Nephron progenitor cell (in vitro differentiated cells): ENCODE data around the gene CIBAR2.

Experiments used
- DNase-seq: peaks from one replicate; pipeline ENCODE4 v3.0.0; 2021
- H3K27ac Mint-ChIP-seq: 2 replicates; pipeline ENCODE4 v1.8.0; 2021; ENCODE audit warnings: mild to moderate bottlenecking, moderate library complexity, mixed read lengths
- H3K27me3 Mint-ChIP-seq: 2 replicates; pipeline ENCODE4 v1.8.0; 2021; ENCODE audit warnings: mild to moderate bottlenecking, low read depth, mixed read lengths; ENCODE audit not compliant: poor library complexity
- H3K36me3 Mint-ChIP-seq: 2 replicates; pipeline ENCODE4 v1.8.0; 2021; ENCODE audit warnings: low read depth, mixed read lengths
- H3K4me1 Mint-ChIP-seq: 2 replicates; pipeline ENCODE4 v1.8.0; 2021; ENCODE audit warnings: mixed read lengths
- H3K4me3 Mint-ChIP-seq: 2 replicates; pipeline ENCODE4 v1.8.0; 2021; ENCODE audit warnings: mild to moderate bottlenecking, moderate library complexity, mixed read lengths
- H3K9me3 Mint-ChIP-seq: 2 replicates; pipeline ENCODE4 v1.8.0; 2021; ENCODE audit warnings: mild to moderate bottlenecking, moderate library complexity, mixed read lengths
- TF ChIP-seq, protein P1 (sequence below): fragments of 200-600 bp; sonication (generic); IDR thresholded peaks from 2 replicates; pipeline ENCODE4 v1.5.0; 2021; ENCODE audit warnings: antibody characterized with exemption

The CIBAR2 gene

DNA sequence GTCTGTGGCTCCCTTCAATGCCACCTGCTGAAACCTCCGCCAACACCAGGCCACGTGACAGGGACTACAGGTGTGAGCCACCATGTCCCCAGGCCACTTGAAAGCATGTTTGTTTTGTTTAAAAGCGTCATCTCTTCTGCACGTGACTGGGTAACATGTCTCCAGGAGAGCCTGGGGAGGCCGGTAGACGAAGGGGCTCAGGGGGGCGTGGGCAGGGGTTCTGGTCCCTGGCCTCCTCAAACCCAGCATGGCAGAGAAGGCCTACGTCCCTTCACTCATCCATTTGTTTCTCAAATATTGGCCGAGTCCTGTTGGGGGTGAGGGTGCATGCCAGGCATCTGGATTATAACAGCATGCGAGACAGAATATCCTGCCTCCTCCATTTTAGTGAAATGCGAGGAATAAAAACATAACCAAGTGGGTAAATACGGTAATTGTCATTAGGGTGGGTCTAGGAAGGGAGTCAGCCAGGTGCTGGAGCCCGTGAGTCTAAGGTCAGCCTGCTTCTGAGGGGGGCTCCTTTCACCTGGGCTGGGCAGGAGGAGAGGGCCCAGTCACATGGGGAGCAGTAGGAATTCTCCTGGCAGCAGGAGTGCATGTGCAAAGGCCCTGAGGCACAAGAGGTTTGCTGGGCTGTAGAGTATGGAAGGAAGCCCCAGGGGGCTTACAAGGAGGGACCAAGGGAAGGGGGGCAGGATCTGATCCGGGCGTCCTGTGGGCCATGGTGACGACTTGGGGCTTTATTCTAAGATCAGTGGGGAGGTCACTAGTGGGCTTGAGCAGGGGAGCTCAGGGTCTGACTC lies 26.8 kb upstream of the CIBAR2 start:
- DNase-seq, result no peak
- peaks cover 3% of the 10 kb centered on the region for H3K27me3 Mint-ChIP-seq
- H3K9me3 Mint-ChIP-seq, result no peaks in the 10 kb centered on the region
- no peak overlapping the region for H3K4me3 Mint-ChIP-seq
- no peaks in the 10 kb centered on the region for H3K36me3 Mint-ChIP-seq
- peak overlapping the region; percentile 59 for H3K27ac Mint-ChIP-seq
- TF ChIP-seq, protein P1, sequence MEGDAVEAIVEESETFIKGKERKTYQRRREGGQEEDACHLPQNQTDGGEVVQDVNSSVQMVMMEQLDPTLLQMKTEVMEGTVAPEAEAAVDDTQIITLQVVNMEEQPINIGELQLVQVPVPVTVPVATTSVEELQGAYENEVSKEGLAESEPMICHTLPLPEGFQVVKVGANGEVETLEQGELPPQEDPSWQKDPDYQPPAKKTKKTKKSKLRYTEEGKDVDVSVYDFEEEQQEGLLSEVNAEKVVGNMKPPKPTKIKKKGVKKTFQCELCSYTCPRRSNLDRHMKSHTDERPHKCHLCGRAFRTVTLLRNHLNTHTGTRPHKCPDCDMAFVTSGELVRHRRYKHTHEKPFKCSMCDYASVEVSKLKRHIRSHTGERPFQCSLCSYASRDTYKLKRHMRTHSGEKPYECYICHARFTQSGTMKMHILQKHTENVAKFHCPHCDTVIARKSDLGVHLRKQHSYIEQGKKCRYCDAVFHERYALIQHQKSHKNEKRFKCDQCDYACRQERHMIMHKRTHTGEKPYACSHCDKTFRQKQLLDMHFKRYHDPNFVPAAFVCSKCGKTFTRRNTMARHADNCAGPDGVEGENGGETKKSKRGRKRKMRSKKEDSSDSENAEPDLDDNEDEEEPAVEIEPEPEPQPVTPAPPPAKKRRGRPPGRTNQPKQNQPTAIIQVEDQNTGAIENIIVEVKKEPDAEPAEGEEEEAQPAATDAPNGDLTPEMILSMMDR, result no peak
- H3K4me1 Mint-ChIP-seq, result peaks cover 70% of the 10 kb centered on the region

DNA sequence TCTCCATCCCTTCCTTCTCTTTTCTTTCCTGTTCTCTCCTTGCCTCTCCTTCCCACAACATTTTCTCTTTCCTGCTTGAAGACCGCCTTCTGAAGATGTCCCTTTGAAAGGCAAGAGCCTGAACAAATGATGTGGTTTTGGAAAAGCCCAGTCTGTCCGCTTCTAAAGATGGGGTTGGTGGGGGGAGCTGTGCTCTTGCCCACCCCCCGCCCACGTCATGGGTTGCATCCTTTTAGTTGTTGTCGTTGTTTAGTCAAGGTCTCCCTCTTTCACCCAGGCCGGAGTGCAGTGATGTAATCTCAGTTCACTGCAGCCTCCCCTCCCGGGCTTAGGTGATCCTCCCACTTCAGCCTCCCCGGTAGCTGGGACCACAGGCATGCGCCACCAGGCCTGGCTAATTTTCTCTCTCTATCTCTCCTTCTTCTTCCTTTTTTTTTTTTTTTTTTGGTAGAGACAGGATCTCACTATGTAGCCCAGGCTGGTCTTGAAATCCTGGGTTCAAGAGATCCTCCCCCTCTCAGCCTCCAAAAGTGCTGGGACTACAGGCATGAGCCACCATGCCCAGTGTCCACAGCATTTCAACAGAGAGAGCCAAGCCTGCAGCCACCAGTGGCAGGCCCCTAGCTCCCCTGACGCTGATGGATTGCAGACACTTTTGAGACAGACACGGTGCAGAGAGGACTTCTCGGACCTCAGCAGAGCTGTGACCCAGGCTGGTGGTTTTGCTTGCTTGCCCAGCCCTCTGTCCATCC lies 26.0 kb upstream of the CIBAR2 start:
- Mint-ChIP-seq H3K36me3 (no peaks in the 10 kb centered on the region), H3K27me3 (peaks cover 3% of the 10 kb centered on the region), H3K4me1 (peaks cover 66% of the 10 kb centered on the region), H3K4me3 (peak overlapping the region; percentile 57), H3K9me3 (no peaks in the 10 kb centered on the region), H3K27ac (peak overlapping the region; percentile 59)
- TF ChIP-seq, protein P1, result no peak
- DNase-seq, result no peak

DNA sequence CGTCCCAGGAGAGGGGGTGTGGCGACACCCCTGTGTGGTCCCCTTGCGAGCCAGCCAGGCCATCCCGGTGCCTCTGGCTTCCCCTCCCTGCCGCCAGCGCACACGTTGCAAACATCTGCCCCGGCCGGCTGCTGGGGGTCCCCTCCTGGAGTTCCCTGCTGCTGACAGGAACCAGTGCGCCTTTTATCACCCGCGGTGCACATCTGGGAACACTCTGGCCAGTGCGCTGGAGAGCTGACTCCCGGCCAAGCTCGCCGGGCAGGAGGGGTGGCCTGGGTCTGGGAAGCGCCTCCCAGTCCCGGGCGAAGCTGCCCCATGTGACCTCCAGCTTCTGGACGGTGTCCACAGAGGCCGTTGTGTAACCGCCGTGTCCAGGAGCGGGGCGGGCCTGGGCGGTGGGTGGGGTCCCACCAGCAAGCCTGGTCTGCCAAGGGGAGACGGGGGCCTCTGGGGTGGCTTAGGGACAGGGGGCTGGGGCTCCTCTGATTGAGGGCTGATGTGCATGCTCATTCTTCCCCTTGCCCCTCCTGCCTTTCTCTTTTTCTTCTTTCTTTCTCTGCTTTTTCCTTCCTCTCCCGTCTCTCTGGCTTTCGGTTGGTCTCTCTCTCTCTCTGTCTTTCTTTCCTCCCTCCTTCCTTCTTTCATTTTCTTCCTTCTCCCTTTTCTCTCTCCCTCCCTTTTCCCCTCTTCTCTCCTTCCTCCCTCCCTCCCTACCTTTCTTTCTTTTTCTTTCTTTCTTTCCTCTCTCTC lies 25.2 kb upstream of the CIBAR2 start:
- H3K27ac Mint-ChIP-seq, result no peak overlapping the region
- H3K36me3 Mint-ChIP-seq, result no peaks in the 10 kb centered on the region
- TF ChIP-seq, protein P1, result no peak
- peak; percentile 64 for DNase-seq
- no peaks in the 10 kb centered on the region for H3K9me3 Mint-ChIP-seq
- H3K4me3 Mint-ChIP-seq, result peak overlapping the region; percentile 57
- H3K4me1 Mint-ChIP-seq, result peaks cover 58% of the 10 kb centered on the region
- peaks cover 3% of the 10 kb centered on the region for H3K27me3 Mint-ChIP-seq

DNA sequence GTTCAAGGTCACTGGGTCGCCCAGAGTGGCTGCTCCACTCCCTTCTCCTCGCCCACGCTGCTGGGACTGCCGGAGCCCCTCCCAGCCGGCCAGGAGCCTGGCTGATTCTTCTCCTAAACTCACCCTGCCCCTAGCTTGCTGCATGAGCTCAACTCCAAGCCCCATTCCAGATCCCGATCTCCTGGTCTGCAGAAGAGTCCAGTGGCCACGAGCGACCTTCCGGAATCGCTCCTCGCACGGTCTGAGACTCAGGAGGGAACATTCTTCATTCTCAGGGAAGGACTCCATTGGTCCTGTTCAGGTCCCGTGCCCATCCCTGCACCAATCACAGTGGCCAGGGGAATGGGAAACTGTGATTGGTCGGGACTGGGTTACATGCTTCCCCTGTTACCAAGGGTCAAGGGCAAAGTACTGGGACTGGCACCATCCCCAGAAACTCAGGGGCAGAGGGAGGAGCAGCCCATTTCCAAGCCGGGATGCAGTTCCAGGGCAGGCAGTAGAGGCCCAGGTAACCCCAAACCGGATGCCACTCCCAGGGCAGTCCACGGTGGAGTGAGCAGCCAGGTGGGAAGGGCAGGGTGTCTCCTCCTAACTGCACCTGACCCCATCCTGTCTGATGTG lies 24.5 kb upstream of the CIBAR2 start:
- no peak for DNase-seq
- TF ChIP-seq, protein P1, result no peak
- Mint-ChIP-seq H3K4me1 (peaks cover 54% of the 10 kb centered on the region), H3K36me3 (no peaks in the 10 kb centered on the region), H3K4me3 (peak overlapping the region; percentile 67), H3K9me3 (no peaks in the 10 kb centered on the region), H3K27me3 (peaks cover 6% of the 10 kb centered on the region), H3K27ac (peak overlapping the region; percentile 96)

DNA sequence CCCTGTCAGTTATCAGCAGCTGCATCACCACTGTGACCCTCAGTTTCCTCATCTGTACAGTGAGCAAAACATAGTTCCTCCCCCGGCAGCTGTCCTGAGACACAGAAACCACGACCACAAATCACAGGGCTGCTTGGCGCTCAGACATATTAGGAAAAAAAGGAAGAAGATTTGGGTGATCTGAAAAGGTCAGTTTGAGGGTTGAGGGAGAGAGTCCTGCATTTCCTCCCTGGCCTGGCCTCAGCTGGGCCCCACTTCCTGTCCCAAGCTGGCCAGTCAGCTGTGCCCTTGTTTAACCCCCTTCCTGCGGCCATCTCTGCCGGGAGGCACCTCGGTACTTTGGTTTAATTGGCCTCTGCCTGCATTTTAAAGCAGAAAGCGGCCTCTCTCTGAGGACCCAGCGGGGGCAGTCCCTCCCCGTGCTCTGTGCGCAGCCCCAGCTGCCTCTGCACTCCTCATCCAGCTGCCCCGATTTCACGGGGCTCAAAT lies 24.0 kb upstream of the CIBAR2 start:
- H3K9me3 Mint-ChIP-seq, result no peaks in the 10 kb centered on the region
- DNase-seq, result peak; percentile 49
- H3K36me3 Mint-ChIP-seq, result no peaks in the 10 kb centered on the region
- peak overlapping the region; percentile 45 for H3K4me3 Mint-ChIP-seq
- H3K4me1 Mint-ChIP-seq, result peaks cover 48% of the 10 kb centered on the region
- H3K27me3 Mint-ChIP-seq, result peaks cover 6% of the 10 kb centered on the region
- TF ChIP-seq, protein P1, result no peak
- peak overlapping the region; percentile 83 for H3K27ac Mint-ChIP-seq
